ENCODE results near the gene AASDHPPT. TPM values are rescaled to one million over a fixed set of nuclear protein-coding genes. Genes with fewer than 3 reads are reported as not detected.

Gene AASDHPPT
- polyA plus RNA-seq, 2 of the 4 experiments (the other 2 are of a cell fraction), result 40.5 to 68.1 TPM

GRCh38 chr11:106131998-106132397 is 54.5 kb downstream of the AASDHPPT start:
- no peak for TF ChIP-seq NFE2L2 (conservative IDR thresholded peaks at IDR 0.05; ENCODE audit: low read length)
- no peaks in the 10 kb centered on the region for H3K9me3 ChIP-seq
- FAIRE-seq, result no peak
- ATAC-seq, result no peak
- WGBS (ENCODE audit: missing lambda C conversion rate), result 55% methylated on average over 2 of the region's 2 CpGs
- CTCF ChIA-PET, result no interaction called here
- no peak for DNase-seq (ENCODE audit: low read depth in 1 of 2, low spot score in 1 of 2)
- no peak overlapping the region for H3K27ac ChIP-seq
- no peak overlapping the region for H3K4me2 ChIP-seq
- H3K4me3 ChIP-seq, result no peak overlapping the region
- POLR2A ChIA-PET, result no interaction called here
- no peaks in the 10 kb centered on the region; the same call in 2 of the 3 replicates for H3K4me1 ChIP-seq

DNA sequence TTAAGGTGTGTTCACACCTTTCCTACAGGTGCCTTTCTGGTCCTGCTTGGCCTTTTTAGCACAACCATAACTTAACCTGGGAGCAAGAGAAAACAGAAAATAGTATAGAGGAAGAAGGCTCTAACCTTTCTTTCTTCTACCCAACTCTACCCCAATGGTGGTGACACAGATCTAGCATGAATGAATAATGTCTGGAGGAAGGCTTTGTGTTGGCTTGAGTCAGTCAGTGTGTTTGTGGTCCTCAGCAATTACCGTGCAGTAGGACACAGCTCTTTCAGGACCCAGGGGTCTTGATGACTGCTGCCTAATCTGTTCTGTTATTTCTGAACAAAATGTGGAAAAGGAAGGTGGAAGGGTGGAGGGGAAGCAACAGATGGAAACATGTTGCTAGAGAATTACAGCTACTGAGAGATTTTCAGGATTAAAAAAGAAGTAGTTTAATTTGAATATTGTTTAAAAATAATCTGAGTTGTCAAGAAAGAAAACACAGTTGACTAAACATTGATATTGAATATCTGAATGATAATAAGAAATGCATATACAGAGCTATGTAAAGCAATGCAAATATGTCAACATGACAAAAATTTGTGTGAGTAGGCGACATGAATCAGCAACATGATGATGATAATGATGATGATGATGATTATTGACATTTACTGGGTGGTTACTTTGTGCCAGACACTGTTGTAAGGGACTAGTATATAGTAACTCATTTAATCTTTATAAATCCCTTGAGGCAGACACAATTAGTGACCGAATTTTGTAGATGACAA is 55.3 kb downstream of the AASDHPPT start:
- CTCF ChIA-PET, result no interaction called here
- DNase-seq (ENCODE audit: low read depth in 1 of 2, low spot score in 1 of 2) (no peak), FAIRE-seq (no peak), ATAC-seq (no peak)
- Histone ChIP-seq H3K4me3 (no peak overlapping the region), H3K4me1 (no peaks in the 10 kb centered on the region; the same call in 2 of the 3 replicates), H3K9me3 (no peaks in the 10 kb centered on the region), H3K27ac (no peak overlapping the region), H3K4me2 (no peak overlapping the region)
- TF ChIP-seq CEBPB (IDR thresholded peaks at IDR 0.05), result no peak
- TF ChIP-seq, protein P1, sequence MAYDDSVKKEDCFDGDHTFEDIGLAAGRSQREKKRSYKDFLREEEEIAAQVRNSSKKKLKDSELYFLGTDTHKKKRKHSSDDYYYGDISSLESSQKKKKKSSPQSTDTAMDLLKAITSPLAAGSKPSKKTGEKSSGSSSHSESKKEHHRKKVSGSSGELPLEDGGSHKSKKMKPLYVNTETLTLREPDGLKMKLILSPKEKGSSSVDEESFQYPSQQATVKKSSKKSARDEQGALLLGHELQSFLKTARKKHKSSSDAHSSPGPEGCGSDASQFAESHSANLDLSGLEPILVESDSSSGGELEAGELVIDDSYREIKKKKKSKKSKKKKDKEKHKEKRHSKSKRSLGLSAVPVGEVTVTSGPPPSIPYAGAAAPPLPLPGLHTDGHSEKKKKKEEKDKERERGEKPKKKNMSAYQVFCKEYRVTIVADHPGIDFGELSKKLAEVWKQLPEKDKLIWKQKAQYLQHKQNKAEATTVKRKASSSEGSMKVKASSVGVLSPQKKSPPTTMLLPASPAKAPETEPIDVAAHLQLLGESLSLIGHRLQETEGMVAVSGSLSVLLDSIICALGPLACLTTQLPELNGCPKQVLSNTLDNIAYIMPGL (CRISPR knock-in tag; IDR thresholded peaks at IDR 0.05; ENCODE audit: borderline replicate concordance), result no peak
- TF ChIP-seq MAFK (IDR thresholded peaks at IDR 0.05; ENCODE audit: partially characterized antibody), result peak; percentile 65
- WGBS (ENCODE audit: missing lambda C conversion rate), result 51% methylated on average over 3 of the region's 3 CpGs
- POLR2A ChIA-PET, result no interaction called here

GRCh38 chr11:106133529-106133928 is 56.1 kb downstream of the AASDHPPT start:
- ChIA-PET CTCF (no interaction called here), POLR2A (no interaction called here)
- no peak overlapping the region for H3K27ac ChIP-seq
- H3K4me3 ChIP-seq, result no peak overlapping the region
- H3K4me1 ChIP-seq, result no peaks in the 10 kb centered on the region; the same call in 2 of the 3 replicates
- H3K9me3 ChIP-seq, result no peaks in the 10 kb centered on the region
- ATAC-seq (no peak), DNase-seq (ENCODE audit: low read depth in 1 of 2, low spot score in 1 of 2) (no peak), FAIRE-seq (no peak)
- no peak overlapping the region for H3K4me2 ChIP-seq
- TF ChIP-seq PHF8 (IDR thresholded peaks at IDR 0.05; ENCODE audit: borderline replicate concordance, low read depth) (no peak), CHD2 (IDR thresholded peaks at IDR 0.05; ENCODE audit: low read length, partially characterized antibody) (no peak), EP300 (IDR thresholded peaks at IDR 0.05) (no peak), RAD21 (conservative IDR thresholded peaks at IDR 0.05 in 1 of 2, IDR thresholded peaks at IDR 0.05 in 1 of 2) (peak in 1 of 2 experiments; percentile 26; a peak in 1 of 5 replicates)
- TF ChIP-seq, protein P2, sequence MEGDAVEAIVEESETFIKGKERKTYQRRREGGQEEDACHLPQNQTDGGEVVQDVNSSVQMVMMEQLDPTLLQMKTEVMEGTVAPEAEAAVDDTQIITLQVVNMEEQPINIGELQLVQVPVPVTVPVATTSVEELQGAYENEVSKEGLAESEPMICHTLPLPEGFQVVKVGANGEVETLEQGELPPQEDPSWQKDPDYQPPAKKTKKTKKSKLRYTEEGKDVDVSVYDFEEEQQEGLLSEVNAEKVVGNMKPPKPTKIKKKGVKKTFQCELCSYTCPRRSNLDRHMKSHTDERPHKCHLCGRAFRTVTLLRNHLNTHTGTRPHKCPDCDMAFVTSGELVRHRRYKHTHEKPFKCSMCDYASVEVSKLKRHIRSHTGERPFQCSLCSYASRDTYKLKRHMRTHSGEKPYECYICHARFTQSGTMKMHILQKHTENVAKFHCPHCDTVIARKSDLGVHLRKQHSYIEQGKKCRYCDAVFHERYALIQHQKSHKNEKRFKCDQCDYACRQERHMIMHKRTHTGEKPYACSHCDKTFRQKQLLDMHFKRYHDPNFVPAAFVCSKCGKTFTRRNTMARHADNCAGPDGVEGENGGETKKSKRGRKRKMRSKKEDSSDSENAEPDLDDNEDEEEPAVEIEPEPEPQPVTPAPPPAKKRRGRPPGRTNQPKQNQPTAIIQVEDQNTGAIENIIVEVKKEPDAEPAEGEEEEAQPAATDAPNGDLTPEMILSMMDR (IDR thresholded peaks at IDR 0.05), result peak; percentile 24; the same call in 2 of the 3 replicates

DNA sequence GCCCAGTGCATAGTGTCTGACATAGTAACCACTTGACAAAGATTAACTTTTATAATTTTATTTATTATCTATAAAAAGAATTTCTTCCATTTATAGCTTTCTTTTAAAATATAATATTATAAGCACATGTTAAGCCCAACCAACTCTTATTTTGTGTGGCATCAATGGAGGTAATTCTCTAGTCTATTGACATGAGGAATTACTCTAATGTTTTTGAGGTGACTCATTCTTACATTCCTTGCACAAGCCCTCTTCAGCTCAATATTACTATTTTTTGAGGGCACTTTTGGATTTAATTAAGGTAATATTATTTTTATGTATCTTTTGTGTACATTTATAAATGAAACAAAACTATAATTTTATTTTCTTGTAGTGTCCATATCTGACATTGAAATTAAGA is 59.6 kb downstream of the AASDHPPT start:
- POLR2A ChIA-PET, result no interaction called here
- no peak overlapping the region for H3K4me2 ChIP-seq
- no peak for TF ChIP-seq CBX2 (IDR thresholded peaks at IDR 0.05; ENCODE audit: borderline replicate concordance, low read depth)
- TF ChIP-seq CHD4 (IDR thresholded peaks at IDR 0.05; ENCODE audit: borderline replicate concordance), result no peak
- TF ChIP-seq EHMT2 (IDR thresholded peaks at IDR 0.05; ENCODE audit: low read depth), result no peak
- TF ChIP-seq TFCP2L1 (CRISPR knock-in tag; IDR thresholded peaks at IDR 0.05), result no peak
- no peak for TF ChIP-seq JUN (IDR thresholded peaks at IDR 0.05)
- TF ChIP-seq SMC3 (IDR thresholded peaks at IDR 0.05), result no peak
- no peak for TF ChIP-seq MYC (IDR thresholded peaks at IDR 0.05; ENCODE audit: borderline replicate concordance, low read length)
- no peak for TF ChIP-seq ZC3H11A (IDR thresholded peaks at IDR 0.05)
- no peak for TF ChIP-seq CBX8 (IDR thresholded peaks at IDR 0.05)
- TF ChIP-seq REST (IDR thresholded peaks at IDR 0.05), result no peak
- no peak for TF ChIP-seq RCOR1 (IDR thresholded peaks at IDR 0.05; ENCODE audit: low read depth, low read length)
- TF ChIP-seq FOSL2 (IDR thresholded peaks at IDR 0.05), result no peak
- TF ChIP-seq FOSL2 (CRISPR knock-in tag; IDR thresholded peaks at IDR 0.05), result no peak
- FAIRE-seq (no peak), DNase-seq (ENCODE audit: low read depth in 1 of 2, low spot score in 1 of 2) (no peak), ATAC-seq (no peak)
- CTCF ChIA-PET, result no interaction called here
- H3K9me3 ChIP-seq, result no peaks in the 10 kb centered on the region
- no peak overlapping the region for H3K27ac ChIP-seq
- no peak overlapping the region for H3K4me3 ChIP-seq
- no peaks in the 10 kb centered on the region; the same call in 2 of the 3 replicates for H3K4me1 ChIP-seq
